ENCODE results near the gene RNF152.

The RNF152 gene

GRCh38 chr18:61893971-61894750 is 1.4 kb upstream of the RNF152 start:
- DNase-seq: peak; percentile 81

DNA sequence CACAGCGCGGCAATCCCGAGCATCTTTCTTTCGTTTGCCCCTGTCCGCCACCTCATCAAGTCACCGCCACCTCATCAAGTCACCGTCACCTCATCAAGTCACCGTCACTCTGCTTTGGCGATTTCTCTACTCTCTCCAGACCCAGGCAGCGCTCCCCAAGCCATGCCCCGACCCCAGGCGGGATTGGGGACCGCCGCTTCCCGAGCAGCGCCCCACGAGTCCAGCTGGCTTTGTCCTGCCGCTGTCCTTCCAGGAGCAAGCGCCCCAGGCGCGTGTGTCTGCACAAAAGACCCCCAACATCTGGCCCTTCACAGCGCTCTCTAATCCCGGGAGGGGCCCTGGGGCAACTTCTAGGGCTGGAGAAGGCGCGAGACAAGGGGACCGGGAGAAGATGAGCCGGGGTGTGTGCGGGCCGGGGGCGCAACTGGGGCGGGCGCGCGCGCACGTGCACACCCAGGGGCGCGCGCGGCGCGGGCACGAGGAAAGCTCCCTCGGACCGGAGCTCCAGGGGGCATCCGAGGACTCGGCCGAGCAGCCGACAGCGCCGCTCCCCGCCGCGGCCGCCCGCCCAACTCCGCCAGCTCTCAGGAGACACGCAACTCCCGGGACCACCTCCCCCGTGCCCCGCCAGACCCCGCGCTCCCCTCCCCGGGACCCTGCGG is 633 bp upstream of the RNF152 start:
- peak; percentile 66 for DNase-seq

DNA sequence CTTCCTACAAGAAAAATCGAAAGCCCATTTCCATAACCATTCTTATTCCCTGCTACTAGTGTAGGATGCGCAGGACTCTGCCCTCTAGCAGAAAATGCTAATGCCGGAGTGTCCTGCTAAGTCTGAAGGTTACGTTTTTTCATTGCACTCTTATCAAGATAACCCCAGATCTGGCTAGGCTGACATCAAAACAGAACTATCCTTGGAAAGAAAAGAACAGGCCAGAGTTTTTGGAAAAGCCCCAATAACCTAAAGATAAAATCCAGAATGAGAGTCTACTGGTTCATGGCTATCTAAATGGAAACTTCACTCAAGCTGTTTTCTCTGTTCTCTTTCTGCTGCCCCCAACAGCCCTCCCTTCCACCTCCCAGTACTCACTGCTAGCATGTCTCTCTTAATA is 913 bp downstream of the RNF152 start:
- DNase-seq: no peak

GRCh38 chr18:61891271-61891670 is 1.5 kb downstream of the RNF152 start:
- no peak for DNase-seq

- DNase-seq: no peak
Measured at GRCh38 chr18:61890344-61890743, 2.5 kb downstream of the RNF152 start.

- no peak for DNase-seq
Measured at GRCh38 chr18:61889541-61889940, 3.3 kb downstream of the RNF152 start.

DNA sequence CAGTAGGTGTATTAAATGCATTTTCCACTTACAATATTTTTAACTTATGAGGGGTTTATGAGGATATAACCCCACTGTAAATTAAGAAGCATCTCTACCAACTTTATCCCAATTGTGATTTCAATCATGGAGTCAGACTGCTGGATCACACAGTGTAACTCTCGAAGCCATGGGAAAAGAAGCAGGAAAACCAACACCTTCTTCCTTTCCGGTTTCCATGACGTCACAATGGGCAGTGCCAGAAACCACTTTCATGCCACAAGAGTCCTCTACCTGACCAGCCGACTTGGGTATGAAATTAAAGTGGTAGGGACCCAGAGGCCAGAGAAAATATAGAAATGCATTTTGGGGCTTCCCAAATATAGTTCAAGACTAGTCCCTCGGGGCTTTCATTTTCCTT is 4.2 kb downstream of the RNF152 start:
- DNase-seq: no peak

DNA sequence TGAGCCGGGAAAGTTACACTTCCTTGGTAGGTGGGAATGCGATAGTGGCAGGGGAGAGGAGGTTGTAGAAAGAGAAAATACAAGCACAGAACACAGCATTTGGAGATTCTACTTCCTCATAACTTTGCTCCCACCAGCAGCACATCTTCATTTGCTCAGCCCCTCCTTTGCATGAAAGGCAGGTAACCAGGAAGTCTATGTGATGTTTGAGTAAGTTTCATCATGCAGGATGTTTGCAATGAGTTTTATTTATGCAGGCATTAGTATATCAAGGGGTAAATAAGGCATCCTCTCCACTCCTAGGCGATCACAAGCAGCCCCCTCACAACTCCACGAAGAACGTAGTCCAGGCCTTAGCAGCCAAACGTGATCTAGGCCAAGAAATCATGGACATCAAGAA is 5.0 kb downstream of the RNF152 start:
- DNase-seq: no peak

DNA sequence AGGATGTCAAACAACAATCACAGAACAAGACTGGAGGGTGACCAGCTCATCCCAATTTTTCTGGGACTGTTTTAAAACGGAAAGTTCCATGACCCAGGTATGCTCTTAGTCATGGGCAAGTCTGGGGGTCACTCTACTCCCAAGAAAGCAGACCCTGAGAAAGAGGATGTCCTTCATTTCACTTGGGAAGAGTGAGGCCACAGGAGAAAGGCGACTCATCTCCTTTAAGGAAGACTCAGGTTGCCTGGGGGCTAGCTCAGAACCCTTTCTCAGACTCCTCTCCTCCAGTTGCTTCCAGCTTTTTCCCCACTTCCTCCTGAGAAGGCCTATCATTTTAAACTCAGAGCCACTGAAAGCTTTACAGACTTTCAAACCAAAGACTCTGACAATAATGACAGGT is 9.3 kb downstream of the RNF152 start:
- no peak for DNase-seq

DNA sequence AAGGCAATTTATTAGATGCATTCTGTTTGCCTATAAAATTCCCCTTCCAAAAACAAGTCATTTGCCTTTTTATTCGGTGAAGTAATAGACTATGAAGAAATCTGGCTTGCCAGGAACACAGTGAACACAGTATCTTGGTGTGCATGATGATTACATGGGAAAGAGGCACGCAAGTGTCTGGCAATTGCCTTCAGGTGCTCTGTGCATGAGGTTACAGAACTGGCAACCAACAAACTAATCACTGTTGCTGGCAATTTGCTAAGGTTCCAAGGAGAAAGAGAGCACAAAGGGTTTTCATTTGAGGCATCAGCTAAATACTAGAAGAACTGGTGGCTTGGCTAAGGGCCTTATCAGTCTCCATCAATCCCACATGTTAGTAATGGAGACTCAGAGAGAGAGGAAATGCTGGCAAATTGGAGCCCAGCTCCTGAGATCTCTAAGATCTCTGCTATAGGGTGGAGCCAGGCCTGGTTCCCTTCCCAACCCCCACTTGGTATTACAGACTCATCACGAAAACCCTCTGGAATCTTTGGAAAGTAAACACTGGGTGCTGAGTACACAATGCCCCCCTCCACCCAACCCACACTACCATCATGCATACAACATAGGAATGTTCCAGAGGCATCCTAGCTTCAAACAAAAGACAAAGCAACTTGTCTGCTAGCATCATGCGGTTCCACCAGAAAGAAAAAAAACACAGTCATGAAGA is 10.4 kb downstream of the RNF152 start:
- DNase-seq: no peak

DNA sequence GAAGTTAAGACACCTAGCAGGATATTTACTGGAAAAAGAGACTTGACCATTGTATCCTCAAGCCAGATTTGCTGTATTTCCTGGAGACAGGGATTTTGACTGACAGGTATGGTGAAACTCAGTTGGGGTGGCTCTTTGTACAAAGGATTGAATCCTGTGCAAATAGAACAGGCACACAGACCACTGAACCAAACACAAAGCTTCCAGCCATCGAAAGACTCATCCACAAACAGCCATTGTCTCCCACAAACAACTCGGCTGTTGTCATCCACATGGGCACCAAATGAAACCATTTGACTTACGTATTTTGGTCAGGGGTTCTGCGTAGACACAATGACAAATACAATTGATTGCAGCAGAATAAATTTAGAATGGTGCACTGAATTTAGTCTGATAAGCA is 15.9 kb downstream of the RNF152 start:
- no peak for DNase-seq

- DNase-seq: no peak
Measured at GRCh38 chr18:61870151-61870550, 22.7 kb downstream of the RNF152 start.

- no peak for DNase-seq
Measured at GRCh38 chr18:61869636-61870035, 23.2 kb downstream of the RNF152 start.

- no peak for DNase-seq
Measured at GRCh38 chr18:61865466-61866175, 27.2 kb downstream of the RNF152 start.

GRCh38 chr18:61861372-61861771 is 31.4 kb downstream of the RNF152 start:
- no peak for DNase-seq

- no peak for DNase-seq
Measured at GRCh38 chr18:61860302-61860701, 32.5 kb downstream of the RNF152 start.

GRCh38 chr18:61859113-61859512 is 33.7 kb downstream of the RNF152 start:
- no peak for DNase-seq

GRCh38 chr18:61856678-61857077 is 36.1 kb downstream of the RNF152 start:
- no peak for DNase-seq

- DNase-seq: no peak
Measured at GRCh38 chr18:61855449-61856378, 37.1 kb downstream of the RNF152 start.

- no peak for DNase-seq
Measured at GRCh38 chr18:61854578-61855448, 38.0 kb downstream of the RNF152 start.

- DNase-seq: no peak
Measured at GRCh38 chr18:61853855-61854254, 39.0 kb downstream of the RNF152 start.
